CD4-positive, alpha-beta T cell treated with Interleukin-4 for 4 hours (primary cell): ENCODE data around the gene ADGB.
"Not testable (repeated sequence)": the region's sequence is repeated elsewhere in the genome, so short reads cannot be mapped to it uniquely, and the experiment has no call there.

ENCODE experiments used
- DNase-seq: peaks from one replicate; pipeline ENCODE4 v3.0.0-alpha.2; 2020

The ADGB gene

DNA sequence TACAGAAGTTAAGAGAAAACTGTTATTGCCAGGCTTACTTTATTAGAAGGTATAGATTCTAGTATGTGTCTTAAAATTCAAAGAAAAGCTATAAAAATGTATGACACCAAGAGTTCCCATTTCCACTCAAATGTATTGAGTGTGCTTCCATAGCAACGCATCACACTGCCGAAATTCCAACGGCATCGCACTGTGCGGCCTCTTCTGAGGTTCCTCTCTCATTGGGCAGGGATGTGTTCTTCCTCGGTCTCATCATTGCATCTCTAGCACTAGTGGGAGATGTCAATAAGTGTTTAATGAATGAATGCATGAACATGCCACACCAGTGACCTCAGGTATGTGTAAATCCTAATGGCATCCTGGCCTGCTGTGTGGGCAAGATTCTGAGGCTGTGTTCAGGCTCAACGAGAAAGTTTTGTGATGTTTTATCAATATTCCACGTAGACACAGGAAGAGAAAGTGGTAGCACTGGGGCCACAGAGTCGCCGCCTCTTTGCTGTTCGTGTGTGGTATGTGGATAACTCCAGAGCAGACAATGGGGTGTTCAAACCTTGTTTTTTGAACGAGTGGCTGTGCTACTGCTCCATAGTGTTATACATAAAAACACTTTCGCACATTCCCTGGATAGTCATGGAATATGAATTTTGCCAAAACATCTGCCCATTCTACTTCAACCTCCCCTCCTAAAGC lies 171.6 kb downstream of the ADGB start:
- DNase-seq: no peak

DNA sequence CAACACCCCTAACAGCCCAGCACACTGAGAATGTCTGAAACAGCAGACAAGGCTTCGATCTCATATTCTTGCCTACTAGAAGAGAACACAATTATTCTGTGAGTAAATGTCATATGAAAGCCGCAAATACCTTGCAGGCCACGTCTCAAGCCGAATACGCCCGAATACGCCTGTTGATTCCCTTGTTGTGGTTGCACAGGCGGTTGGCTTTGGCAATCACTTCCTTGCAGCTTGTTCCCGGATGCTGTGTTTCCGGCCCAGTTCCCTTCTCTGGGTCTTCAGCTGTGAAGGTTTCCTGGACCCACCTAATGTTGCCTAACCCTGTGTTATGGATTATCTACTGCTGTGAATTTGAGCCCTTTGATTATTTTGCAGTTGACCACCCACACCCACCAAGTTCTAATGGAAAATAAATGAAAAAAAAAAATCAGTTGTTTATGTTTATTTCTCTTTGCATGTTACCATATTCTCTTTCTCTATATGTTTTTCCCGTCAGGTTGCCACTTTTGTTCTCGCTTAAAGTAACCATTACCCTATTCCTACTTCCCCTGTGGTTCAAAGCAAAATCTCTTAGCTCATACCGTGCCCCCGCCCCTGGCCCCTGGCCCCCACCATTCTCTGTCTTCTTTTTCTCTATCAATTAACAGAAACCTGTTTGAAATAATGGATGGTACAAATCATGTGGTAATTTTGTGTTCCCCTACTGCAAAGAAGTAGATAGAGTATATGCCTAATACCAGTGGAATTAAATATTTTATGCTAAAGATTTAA lies 172.4 kb downstream of the ADGB start:
- peak; percentile 32 for DNase-seq

DNA sequence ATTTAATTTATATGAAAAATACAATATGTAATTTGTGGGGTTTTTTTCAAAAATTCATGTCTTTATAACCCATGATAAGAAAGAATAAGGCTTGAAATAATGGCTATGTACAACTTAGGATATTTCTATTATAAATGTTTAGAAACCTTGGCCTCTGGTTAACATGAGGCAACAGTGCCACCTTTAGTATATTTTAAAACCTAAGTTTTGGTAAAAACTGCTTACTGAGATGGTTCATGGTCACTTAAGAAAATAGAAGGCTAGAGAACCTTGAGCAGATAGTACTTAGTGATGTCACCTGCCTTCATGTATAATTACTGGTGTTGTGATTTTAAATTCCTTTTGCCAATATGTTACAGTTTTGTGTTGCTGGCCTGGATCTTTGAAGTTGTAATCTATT lies 176.4 kb downstream of the ADGB start:
- DNase-seq: no peak

DNA sequence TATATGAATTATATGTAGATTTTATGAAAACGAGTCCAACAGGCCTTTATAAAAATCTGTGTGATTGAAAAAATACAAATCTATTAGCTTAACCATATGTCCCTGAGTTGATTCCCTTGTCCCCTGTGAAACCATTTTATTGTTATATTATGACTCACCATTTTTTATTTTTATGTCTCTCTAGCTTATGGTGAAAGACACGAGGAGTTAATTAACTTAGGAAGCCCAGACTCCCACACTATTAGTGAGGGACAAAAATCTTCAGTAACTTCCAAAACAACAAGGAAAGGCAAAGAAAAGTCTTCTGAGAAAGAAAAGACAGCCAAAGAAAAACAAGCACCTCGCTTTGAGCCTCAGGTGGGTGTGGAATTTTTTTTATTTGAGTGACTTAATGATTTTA lies 183.1 kb downstream of the ADGB start:
- DNase-seq: no peak

DNA sequence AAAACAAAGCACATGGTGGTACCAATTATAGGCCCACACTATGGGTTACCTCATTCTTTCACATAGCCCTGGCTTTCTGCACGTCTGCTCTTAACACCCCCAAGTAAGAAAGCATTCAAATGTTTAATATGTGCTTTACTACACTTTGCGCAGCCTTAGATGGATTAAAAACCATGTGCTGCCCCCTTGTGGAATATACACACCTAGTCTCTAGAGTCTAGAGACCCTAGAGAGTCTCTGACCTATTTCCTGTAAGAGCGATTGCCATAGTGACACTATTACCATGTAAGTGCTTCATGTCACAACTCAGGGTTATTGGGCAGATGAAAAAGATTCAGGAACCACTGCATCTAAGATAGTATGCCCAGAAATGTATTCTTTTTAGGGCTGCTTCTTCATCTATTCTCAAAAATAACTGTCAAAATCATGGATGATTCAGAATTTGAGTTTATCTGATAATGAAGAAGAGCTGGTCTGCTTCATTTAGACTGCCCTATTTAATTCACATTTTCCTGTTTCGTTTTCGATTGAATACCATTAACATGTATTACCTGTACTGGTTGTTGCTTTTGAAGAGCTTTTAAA lies 186.3 kb downstream of the ADGB start:
- peak; percentile 35 for DNase-seq

DNA sequence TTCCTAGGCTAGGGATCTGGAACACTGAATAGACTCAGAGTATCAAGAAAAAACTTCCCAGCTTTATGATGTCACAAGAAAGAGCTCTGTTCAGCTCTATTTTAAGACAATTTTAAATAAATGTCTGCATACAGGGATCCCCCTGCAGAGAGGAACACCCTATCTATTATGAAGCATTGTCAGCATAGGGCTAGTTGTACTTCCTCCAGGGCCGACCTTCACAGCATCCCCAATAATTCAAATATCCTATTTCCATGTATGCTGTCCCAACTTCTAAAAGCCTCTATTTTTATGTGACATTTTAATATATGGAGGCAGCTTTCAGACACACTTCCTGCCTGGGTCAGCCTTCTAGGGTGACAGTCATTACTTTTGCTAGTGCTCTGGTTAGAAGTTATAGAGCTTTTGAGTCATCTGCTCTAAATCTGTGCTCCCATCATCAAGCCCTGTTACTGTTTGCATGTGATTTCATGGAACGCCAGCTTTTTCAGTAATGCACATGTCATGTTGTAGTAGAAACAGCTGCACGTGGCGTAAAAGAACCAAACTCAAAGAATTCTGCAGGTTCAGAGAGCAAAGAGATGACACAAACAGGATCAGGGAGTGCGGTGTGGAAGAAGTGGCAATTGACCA lies 189.2 kb downstream of the ADGB start:
- no peak for DNase-seq

DNA sequence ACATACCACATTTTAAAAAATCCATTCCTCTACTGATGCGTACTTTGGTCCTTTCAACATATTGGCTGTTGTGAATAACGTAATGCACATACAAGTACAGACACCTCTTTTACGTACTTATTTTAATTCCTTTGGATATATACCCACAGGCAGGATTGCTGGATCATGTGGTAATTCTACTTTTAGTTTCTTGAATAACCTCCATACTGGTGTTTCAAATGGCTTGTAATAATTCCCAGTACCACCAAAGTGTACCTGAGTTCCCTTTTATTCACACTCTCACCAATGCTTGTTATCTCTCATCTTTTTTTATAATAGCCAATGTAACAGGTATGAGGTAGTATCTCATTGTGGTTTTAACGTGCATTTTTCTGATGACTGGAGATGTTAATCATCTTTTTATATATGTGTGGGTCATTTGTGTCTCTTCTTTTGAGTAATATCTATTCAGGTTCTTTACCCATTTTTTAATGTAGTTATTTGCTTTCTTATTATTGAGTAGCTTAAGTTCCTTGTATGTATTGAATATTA lies 191.9 kb downstream of the ADGB start:
- no peak for DNase-seq

DNA sequence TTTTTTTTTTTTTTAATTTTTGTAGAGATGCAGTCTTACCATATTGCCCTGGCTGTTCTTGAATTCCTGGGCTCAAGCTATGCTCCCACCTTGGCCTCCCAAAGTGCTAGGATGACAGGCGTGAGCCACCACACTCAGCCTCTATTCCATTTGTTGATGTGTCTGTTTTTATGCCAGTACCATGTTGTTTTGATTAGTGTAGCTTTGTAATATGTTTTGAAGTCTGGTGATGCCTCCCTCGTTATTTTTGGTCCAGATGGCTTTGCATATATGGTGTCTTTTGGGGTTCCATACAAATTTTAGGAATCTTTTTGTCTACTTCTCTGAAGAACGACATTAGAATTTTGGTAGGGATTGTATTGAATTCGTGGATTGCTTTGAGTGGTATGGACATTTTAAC lies 193.2 kb downstream of the ADGB start:
- no peak for DNase-seq

DNA sequence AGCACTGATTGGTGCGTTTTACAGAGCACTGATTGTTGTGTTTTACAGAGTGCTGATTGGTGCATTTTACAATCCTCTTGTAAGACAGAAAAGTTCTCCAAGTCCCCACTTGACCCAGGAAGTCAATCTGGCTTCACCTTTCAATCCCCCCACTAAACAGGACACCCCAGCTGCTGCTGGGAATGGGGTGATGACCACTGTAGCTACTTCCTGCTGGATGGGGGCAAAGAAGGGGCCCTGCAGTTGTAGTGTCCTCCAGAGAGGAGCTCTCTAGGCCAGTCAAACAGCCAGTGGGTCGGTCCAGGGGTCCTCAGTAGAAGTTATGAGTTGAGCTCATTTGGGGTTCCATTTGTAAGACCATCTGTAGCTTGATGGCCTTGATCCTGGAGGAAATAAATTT lies 194.4 kb downstream of the ADGB start:
- DNase-seq: not testable (repeated sequence)

DNA sequence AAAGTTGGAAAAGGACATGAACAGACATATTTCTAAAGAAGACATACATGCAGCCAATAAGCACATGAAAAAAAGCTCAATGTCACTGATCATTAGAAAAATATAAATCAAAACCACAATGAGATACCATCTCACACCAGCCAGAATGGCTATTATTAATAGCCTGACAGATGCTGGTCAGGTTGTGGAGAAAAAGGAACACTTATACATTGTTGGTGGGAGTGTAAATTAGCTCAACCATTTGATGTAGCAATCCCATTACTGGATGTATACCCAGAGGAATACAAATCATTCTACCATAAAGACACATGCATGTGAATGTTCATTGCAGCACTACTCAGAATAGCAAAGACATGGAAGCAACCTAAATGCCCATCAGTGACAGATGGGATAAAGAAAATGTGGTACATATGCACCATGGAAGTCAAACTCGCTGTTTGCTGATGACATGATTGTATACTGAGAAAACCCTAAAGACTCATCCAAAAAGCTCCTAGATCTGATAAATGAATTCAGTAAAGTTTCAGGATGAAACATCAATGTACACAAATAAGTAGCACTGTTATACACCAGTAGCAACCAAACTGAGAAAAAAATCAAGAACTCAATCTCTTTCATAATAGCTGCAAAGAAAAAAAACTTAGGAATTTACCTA lies 196.8 kb downstream of the ADGB start:
- no peak for DNase-seq

DNA sequence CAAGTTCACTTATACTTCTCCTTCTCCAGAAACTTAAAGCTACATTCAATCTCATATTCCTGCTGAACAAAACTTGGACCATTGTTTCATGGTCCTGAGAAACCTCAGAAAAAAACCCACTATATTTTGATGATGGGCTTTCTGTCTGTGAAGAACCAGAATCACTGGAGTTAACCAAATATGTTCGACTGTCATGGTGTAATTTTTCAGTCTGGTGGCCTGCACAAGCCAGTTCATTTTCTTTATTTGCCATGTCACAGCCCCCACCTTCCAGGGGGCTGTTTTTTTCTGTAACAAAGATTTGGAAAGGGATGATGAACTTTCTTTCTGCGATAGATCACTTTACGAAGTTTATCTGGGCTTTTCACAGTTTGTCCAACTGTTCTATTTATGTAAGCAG lies 204.4 kb downstream of the ADGB start:
- not testable (repeated sequence) for DNase-seq

DNA sequence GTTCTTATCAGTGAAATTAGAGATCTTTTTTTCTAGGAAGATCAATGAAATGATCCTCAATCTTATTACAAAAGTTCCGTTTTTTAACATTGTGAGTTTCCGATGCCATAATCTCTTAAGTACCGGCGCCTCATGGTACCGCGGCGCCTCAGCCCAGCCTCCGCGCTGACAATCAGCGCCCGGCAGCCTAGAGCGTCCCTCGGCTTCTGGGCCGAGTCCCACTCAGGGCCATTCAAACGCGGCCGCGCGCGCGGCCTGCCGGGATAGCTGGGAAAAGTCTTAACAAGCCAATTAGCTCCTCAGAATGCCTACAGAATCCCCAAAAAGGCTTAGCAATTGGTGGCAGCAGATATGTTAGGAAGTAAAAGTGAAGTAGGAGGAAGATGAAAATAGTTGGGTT lies 204.8 kb downstream of the ADGB start:
- DNase-seq: no peak

DNA sequence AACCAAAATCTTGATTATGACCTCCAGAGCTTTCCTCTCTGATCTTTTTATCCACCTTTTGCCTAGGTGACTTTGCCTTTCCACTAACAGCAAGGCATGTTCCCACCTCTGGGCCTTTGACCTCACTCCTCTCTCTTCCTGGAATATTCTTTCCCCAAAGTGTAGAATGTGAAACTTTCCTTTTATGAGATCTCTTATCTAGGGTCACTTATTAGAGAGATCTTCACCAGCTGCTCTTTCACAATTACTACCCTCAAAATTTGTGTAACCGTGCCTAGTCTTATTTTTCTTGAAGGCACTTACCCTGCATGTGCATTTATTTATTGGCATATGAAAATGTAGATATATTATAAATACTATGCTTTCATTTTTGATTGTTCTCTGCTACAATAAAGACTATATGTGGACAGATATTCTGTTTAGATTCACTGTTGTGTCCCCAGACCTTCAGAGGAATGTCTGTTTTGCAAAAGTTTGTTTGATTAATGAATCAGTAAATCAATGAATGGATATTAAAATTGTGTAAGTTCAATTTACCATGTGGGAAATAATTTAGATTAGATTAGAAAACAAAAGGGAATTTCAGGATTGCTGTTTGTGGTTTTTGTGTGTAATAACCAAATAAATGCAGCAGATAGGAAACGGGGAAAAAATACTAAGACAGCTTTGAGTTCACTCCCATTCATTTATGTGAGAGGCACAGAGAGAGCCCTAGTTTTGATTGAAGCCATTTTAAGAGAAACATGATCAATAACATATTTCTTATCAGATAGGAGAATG lies 207.0 kb downstream of the ADGB start:
- no peak for DNase-seq

DNA sequence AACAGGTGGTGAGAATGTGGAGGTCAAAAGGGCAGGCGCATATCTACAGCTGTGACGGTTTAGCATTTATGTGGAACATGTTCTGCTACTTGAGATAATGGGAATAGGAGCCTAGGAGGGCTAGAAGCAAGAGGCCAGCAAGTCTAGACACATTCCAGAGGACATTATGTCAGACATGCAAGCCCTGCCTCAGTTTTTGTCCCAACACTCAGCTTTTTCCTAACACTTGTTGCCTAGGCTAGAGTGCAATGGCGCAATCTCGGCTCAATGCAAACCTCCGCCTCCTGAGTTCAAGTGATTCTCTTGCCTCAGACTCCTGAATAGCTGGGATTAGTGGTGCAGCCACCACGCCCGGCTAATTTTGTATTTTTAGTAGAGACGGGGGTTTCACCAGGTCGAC lies 210.2 kb downstream of the ADGB start:
- DNase-seq: not testable (repeated sequence)

DNA sequence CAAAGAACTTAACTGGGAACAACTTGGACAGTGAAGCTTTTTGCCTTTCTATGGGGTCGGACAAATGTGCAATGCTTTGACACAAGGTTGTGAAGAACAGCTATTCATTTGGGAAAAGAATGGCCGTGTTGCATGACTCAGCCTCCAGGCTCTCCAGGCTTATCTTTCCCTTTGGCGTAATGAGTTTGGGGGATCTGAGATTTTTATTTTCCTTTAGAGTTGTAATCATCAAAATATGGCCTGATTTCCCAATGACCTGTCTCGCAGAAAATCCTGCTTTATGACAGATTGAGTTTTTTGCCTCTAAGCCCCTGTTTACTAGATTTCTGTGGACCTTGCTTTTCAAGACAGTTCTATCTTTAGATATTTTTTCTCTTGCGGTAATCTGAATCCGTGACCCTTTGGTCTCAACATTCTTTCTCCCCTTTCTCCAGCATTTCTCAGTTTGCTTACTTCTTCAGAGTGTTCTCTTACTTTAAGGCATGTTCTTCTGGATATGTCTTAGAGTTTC lies 214.1 kb downstream of the ADGB start:
- not testable (repeated sequence) for DNase-seq

DNA sequence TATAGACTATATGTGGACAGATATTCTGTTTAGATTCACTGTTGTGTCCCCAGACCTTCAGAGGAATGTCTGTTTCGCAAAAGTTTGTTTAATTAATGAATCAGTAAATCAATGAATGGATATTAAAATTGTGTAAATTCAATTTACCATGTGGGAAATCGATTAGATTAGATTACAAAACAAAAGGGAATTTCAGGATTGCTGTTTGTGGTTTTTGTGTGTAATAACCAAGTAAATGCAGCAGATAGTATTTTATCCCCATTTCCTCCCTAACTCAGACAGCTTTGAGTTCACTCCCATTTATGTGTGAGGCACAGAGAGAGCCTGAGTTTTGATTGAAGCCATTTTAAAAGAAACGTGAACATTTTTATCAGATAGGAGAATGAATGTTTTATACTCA lies 214.8 kb downstream of the ADGB start:
- no peak for DNase-seq

DNA sequence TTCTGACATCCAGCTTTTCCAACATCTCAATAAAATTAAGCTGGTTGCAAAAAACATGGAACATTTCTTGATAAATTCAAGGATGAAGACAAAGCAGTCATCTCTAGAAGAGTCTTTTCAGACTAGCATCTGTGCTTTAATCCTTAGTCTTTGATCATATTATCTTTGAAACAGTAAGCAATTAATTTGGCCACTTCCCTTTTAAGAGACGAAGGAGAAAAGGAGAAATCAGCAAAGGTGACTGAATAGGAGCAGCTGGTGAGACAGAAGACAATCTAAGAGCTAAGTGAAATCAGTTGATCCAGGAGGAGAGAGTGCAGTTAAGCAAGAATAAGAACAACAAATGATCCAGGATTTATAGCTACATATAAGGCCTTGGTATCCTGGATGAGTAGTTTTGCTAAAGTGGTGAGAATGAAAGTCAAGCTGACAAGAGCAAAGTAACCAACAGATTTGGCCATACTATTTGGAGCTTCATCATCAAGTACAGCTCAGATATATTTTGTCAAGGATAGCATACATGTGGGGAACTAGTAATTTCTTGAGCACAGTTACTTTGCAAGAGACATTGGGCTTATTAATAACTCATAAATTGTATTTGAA lies 215.5 kb downstream of the ADGB start:
- no peak for DNase-seq

DNA sequence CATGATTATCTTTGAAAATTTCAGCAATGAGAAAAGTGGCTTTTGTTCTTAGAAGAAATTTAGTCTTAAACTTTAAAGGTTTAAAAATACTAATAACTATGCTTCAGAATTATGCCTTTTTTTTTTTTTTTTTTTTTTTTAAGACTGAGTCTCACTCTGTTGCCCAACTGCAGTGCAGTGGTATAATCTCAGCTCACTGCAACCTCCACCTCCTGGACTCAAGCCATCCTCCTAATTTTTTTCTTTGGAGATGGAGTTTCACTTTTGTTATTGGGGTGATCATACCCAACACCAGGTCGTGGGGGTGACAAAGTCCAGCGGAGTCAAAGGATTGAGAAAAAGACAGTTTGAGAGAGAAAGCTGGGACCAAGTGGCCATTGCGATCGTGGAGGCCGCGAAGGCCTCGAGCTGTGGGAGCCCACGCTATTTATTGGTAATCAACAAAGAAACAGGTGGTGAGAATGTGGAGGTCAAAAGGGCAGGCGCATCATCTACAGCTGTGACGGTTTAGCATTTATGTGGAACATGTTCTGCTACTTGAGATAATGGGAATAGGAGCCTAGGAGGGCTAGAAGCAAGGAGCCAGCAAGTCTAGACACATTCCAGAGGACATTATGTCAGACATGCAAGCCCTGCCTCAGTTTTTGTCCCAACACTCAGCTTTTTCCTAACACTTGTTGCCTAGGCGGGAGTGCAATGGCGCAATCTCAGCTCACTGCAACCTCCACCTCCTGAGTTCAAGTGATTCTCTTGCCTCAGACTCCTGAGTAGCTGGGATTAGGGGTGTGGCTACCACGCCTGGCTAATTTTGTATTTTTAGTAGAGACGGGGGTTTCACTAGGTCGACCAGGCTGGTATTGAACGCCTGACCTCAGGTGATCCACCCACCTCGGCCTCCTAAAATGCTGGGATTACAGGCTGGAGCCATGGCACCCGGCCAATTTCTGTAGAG lies 217.0 kb downstream of the ADGB start:
- not testable (repeated sequence) for DNase-seq

DNA sequence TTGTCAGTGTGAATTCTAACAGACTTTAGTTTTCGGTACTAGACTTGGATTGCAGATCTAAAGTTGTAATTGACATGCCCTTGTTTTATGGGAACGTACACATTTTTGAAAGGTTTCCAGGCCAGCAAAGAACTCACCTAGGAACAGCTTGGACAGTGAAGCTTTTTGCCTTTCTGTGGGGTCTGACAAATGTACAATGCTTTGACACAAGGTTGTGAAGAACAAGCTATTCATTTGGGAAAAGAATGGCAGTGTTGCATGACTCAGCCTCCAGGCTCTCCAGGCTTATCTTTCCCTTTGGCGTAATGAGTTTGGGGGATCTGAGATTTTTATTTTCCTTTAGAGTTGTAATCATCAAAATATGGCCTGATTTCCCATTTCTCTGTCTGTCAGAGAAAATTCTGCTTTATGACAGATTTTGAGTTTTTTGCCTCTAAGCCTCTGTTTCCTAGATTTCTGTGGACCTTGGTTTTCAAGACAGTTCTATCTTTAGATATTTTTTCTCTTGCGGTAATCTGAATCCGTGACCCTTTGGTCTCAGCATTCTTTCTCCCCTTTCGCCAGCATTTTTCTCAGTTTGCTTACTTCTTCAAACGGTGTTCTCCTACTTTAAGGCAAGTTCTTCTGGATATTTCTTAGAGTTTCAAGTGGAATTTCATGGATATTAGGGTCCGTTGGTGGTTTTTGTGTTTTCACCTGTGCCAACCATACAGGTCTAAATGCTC lies 221.0 kb downstream of the ADGB start:
- DNase-seq: no peak
